ENCODE data around the gene VEZF1. TPM values are rescaled to one million over a fixed set of nuclear protein-coding genes. Genes with fewer than 3 reads are reported as not detected.
A peak's percentile ranks its signal among the peaks of the same experiment; 100 is the strongest.

VEZF1 gene
- total and polyA plus RNA-seq, 2 of the 8 experiments (the other 6 are each of a cell fraction or from before 2014, with no cell fraction given), result 28.9 to 61.9 TPM

DNA sequence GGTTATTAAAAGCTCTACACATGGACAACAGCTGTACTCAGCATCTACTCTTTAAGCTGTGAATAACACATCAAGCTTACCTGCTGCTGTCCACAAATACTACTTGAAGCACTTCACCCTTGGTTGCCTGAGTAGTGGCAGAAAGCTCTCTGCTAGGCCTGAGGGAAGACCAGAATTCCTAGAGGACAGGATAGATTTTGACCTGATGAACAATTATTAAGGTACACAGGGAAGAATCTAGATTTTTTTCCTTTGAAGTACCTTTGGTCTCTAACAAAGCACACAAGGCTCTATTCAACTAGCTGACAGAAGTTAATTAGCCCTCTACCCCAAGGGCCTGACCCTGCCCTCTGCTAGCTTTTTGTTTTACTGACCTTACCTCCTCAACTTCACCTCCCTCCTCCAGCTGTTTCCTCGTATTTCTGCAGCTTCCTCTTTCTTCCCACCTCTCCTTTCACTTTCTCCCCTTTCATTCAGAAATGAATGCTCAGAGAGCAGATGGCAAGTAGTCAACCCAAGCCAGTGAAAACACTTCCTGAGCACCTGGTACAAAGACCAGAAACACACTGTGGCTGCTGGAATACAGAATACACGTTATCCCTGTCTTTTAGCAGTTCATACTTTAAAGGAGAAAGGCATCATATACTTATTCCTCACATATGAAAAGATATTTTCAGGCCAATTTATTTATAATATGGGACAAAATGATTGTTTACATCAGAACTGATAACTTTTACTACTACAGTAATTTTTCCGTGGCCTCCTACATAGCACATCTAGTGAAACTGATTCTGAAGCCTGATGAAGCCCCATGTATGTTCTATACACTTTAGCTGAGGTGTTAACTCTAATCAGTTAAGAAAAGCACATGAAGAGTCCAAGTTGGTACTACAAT lies 5.7 kb upstream of the VEZF1 start:
- H3K27me3 ChIP-seq (replicated peaks in 1 of 4; ENCODE audit: control insufficient read depth in 3 of 4, extremely low read depth in 1 of 4, insufficient read depth in 3 of 4, low read length in 3 of 4), result no peaks in the 10 kb centered on the region
- H3K23me2 ChIP-seq (ENCODE audit: low read depth, low read length), result peaks cover under 1% of the 10 kb centered on the region; the same call in 1 of the 2 replicates
- no peak overlapping the region for H3K23ac ChIP-seq (ENCODE audit: insufficient read length)
- H2BK15ac ChIP-seq (ENCODE audit: low read length), result no peak overlapping the region
- DNase-seq (ENCODE audit: low read depth in 1 of 2, low spot score in 2 of 2), result no peak
- no peaks in the 10 kb centered on the region for H4K20me1 ChIP-seq (replicated peaks in 1 of 2; ENCODE audit: control insufficient read depth in 1 of 2, insufficient read depth in 2 of 2, low read length in 2 of 2)
- H3K56ac ChIP-seq (replicated peaks; ENCODE audit: insufficient read length, low read depth, low read length), result no peak overlapping the region
- no peak overlapping the region for H3K14ac ChIP-seq (ENCODE audit: insufficient read length)
- no peaks in the 10 kb centered on the region for H3K79me1 ChIP-seq (ENCODE audit: low read depth, low read length)
- H3K4ac ChIP-seq (replicated peaks; ENCODE audit: insufficient read length, low read depth, low read length), result no peak overlapping the region
- H3K9me3 ChIP-seq (ENCODE audit: insufficient read depth in 2 of 2, low read depth in 1 of 2, low read length in 1 of 2), result no peaks in the 10 kb centered on the region
- H4K8ac ChIP-seq (ENCODE audit: extremely low read depth, insufficient read depth, low read length), result no peak overlapping the region
- CTCF ChIA-PET (ENCODE audit: partially characterized antibody), result interaction anchor here (0.5 to 15.0 kb wide), 22 partner anchors 7 to 822 kb away, joined by 3 to 384 read pairs (median 5); partner anchors contain the start of genes CUEDC1, MRPS23 and SRSF1
- H3K27ac ChIP-seq (ENCODE audit: low read depth, low read length), result no peak overlapping the region
- H3K4me1 ChIP-seq (replicated peaks in 1 of 4; ENCODE audit: control insufficient read depth in 3 of 4, insufficient read depth in 4 of 4, low read length in 3 of 4), result peaks cover 0 to 9% (median 0%) of the 10 kb centered on the region in 4 experiments; a peak in 4 of 7 replicates
- FAIRE-seq, result no peak
- peak overlapping the region in 1 of 4 experiments; percentile 34; a peak in 1 of 7 replicates for H3K9ac ChIP-seq (replicated peaks in 1 of 4; ENCODE audit: extremely low read depth in 1 of 4, low read depth in 3 of 4, low read length in 3 of 4)
- no peak overlapping the region for H3K4me2 ChIP-seq (ENCODE audit: insufficient read depth in 1 of 2, low read depth in 2 of 2, low read length in 2 of 2)
- no peak overlapping the region for H3K4me3 ChIP-seq (ENCODE audit: extremely low read depth in 1 of 4, insufficient read depth in 2 of 4, low read depth in 3 of 4, low read length in 4 of 4)
- no peaks in the 10 kb centered on the region for H3K79me2 ChIP-seq (ENCODE audit: control insufficient read depth in 1 of 2, insufficient read depth in 2 of 2, low read length in 2 of 2)
- H2AK5ac ChIP-seq (ENCODE audit: low read depth, low read length), result no peak overlapping the region
- 66% methylated on average over 3 of the region's 3 CpGs; no CpG with 5 or more reads in 1 of the 2 experiments for WGBS, 2 experiments (ENCODE audit: extremely low coverage in 1 of 2, insufficient coverage in 1 of 2, insufficient read length in 1 of 2, insufficient replicate concordance in 2 of 2, low coverage in 1 of 2, low lambda C conversion rate in 2 of 2, missing lambda C conversion rate in 1 of 2)
- POLR2A ChIA-PET (ENCODE audit: partially characterized antibody), result interaction anchor here (0.7 to 28.0 kb wide), 24 partner anchors 7 to 243 kb away, joined by 3 to 672 read pairs (median 4); partner anchors contain the start of genes DYNLL2, MRPS23 and SRSF1
- no peak overlapping the region for H4K91ac ChIP-seq (replicated peaks; ENCODE audit: insufficient read length, low read length)
- TF ChIP-seq POLR2A (IDR thresholded peaks at IDR 0.05; ENCODE audit: control extremely low read depth in 1 of 2, low read depth in 2 of 2, low read length in 2 of 2) (peak; percentile 40 to 41; a peak in 2 of 3 replicates), POLR2AphosphoS5 (IDR thresholded peaks at IDR 0.05; ENCODE audit: low read depth, low read length) (peak; percentile 64), EZH2 (IDR thresholded peaks at IDR 0.05; ENCODE audit: low read depth, low read length, severe bottlenecking) (no peak), E2F6 (IDR thresholded peaks at IDR 0.05) (no peak), CREB1 (IDR thresholded peaks at IDR 0.05) (no peak), TEAD4 (IDR thresholded peaks at IDR 0.05; ENCODE audit: low read depth, low read length) (no peak), SIRT6 (IDR thresholded peaks at IDR 0.05; ENCODE audit: low read length) (no peak)
- no peak overlapping the region for H4K5ac ChIP-seq (ENCODE audit: insufficient read length, low read depth, low read length)
- H2BK5ac ChIP-seq (ENCODE audit: low read depth, low read length), result no peak overlapping the region
- H2BK12ac ChIP-seq (ENCODE audit: low read depth, low read length), result no peak overlapping the region
- H3K18ac ChIP-seq (ENCODE audit: extremely low read depth, low read length), result no peak overlapping the region
- H2BK120ac ChIP-seq (replicated peaks; ENCODE audit: low read depth, low read length), result no peak overlapping the region
- H2AFZ ChIP-seq (ENCODE audit: low read length), result no peak overlapping the region
- no peak overlapping the region for H2BK20ac ChIP-seq (ENCODE audit: low read length)
- H3K36me3 ChIP-seq (ENCODE audit: control insufficient read depth in 2 of 4, insufficient read depth in 4 of 4, low read length in 3 of 4), result peaks cover 0 to 15% (median 5%) of the 10 kb centered on the region in 4 experiments; a peak in 3 of 8 replicates

All from H1 (cell line).